Kidney epithelial cell (primary cell): ENCODE data around the gene TBC1D16. TPM values are rescaled to one million over a fixed set of nuclear protein-coding genes. Genes with fewer than 3 reads are reported as not detected.

Source experiments
- DNase-seq: peaks from one replicate; pipeline ENCODE4 v3.0.0-alpha.2; 2010; ENCODE audit warnings: low read depth
- H3K27me3 ChIP-seq: 2 replicates; pipeline ENCODE4 v1.6.0; 2011; ENCODE audit warnings: low read length; ENCODE audit not compliant: control insufficient read depth, insufficient read depth
- H3K36me3 ChIP-seq: 2 replicates; pipeline ENCODE4 v1.5.1; 2011; ENCODE audit warnings: low read length; ENCODE audit not compliant: control insufficient read depth, insufficient read depth
- H3K4me3 ChIP-seq: 2 replicates; pipeline ENCODE4 v1.5.1; 2011; ENCODE audit warnings: low read depth, mild to moderate bottlenecking, control low read depth, low read length
- CTCF ChIP-seq: IDR thresholded peaks from 2 replicates; pipeline ENCODE4 v1.5.1; 2011; ENCODE audit warnings: mild to moderate bottlenecking, moderate library complexity, low read length, control low read depth, inconsistent platforms; ENCODE audit not compliant: insufficient read depth, poor library complexity, severe bottlenecking
- total RNA-seq: library from RNA; depleted of rRNA; stranded (reverse); fragments of >200 nt; gene quantifications from 2 replicates; pipeline ENCODE4 v1.2.3, GENCODE V29; 2015

The TBC1D16 gene
- total RNA-seq, 1 donor from 2014 or later: 58.5 TPM

DNA sequence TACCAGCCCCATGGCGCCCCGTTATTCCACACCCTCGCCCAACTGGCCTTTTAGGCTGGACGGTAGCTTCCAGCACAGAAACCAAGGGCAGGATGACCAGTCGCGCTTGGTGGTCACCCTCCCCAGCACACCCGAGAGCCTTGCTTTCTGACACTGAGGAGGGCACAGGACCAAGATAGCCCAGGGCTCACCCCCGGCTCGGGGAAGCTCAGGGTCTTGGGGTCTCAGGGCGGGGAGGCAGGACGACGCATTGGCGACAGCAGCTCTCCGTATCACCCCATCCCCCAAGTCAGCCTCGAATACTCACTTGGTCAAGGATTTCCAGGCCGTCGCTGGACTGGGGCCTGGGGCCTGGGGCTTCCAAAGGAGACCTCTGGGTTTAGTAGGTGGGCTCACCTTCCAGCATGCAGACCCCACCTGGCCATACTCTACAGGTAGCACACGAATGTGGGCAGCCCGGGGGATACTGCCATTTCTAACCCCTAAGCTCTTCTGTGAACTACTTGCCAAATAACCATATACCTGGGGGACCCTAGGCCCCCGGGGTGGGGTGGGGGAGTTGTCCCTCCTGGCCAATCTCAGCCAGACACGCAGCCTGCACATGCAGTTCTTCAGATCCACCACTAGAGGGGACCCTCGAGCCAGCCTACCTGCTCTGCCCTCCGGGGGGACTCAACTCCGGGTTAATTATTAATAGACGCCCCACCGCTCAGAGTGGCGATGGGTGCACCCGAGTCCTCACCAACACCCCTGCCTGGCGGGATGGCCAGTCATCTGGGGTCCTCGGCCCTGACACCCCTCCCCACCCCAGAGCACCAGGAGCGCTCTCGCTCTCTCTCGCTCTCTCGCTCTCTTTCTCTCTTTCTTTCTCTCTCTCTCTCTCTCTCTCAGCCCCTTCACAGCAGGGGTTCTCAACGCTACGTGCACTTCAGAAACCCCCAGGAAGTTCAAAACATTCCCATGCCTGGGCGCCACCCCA, 30.0 kb downstream of the TBC1D16 start:
- DNase-seq: no peak
- no peaks in the 10 kb centered on the region for H3K27me3 ChIP-seq

DNA sequence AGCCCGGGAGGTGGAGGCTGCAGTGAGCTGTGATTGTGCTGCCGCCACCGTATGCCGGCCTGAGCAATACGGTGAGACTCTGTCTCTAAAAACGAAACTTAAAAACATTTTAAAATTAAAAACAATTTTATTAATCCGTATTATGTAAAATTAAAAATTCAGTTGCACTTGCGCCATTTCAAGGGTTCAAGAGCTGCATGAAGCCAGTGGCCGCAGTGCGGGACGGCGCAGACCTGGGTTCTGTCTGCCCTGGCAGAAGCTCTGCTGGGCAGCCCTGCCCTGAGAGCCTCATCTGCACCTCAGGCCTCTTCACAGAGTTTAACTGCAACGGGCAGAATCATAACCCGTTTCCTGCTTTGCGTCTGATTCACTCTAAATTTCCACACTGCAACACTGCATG, 31.7 kb downstream of the TBC1D16 start:
- H3K27me3 ChIP-seq: no peaks in the 10 kb centered on the region
- H3K4me3 ChIP-seq: no peak overlapping the region
- DNase-seq: no peak
- H3K36me3 ChIP-seq: no peaks in the 10 kb centered on the region
- TF ChIP-seq CTCF: no peak

More for the DNA sequence above, 30.0 kb downstream of the TBC1D16 start:
- Histone ChIP-seq H3K4me3 (peak overlapping the region; percentile 13), H3K36me3 (no peaks in the 10 kb centered on the region)
- peak; percentile 98 for TF ChIP-seq CTCF

DNA sequence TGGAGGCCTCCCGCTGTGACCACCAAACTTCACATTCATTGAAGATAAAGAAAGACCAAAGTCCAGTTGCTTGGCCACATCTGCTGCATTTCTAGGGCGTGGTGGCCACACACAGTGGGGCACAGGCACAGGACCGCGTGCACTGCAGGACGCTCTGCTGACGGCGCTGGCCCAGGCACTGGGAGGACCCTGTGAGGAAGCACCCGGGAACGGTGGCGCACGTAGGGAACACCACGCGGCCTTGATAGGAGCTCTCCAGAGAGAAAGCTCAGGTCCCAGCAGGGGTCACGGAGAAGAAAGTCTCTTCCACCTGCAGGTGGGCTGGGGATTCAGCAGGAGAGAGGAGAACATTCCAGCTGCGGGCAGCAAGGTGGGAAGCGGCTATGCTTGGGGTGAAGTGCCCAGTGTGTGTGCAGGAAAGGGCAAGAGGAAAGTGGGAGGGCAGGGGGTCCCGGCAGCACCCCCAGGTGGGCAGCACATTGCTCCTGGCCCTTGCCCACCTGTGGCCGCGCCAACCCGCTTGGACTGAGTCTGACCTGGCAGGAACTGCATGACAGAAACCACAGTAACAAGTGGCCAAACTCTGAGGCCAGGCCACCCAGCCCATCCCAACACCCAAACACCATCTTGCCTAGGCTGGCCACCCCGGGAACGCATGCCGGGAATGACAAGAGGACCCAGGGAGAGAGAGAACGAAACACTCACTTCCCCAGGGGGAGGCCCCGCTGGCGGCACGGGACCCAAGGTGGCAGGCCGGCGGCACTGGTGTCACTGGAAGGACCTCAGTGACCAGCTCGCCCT, 32.8 kb downstream of the TBC1D16 start:
- no peak for DNase-seq
- TF ChIP-seq CTCF: no peak
- Histone ChIP-seq H3K36me3 (no peaks in the 10 kb centered on the region), H3K4me3 (no peak overlapping the region), H3K27me3 (no peaks in the 10 kb centered on the region)

DNA sequence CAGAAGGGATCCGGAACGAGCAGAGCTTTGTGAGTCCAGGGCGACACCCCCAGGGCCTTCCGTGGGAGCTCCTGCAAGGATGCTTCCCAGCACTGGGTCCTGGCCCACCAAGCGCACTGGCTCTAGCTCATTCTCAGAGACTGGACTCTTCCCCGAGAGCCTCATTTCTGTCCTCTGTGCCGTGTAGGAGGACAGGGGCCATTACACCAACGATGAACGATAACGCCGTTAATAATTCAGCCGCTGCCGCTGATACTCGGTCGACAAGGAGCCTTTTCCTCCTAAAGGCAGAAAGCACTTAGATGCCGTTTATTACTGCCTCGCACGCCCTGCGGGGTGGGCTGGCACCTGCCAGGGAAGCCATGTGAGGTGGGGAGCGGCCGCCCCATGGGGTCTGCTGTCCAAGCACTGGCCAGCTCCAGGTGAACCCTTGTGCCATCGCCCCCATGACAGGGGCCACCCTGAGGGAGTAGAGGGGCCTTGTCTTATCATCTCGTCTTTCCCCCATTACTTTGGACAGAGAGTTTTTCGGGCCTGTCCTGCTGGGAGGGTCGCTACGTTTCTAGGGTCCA, 33.5 kb downstream of the TBC1D16 start:
- TF ChIP-seq CTCF: no peak
- Histone ChIP-seq H3K36me3 (no peaks in the 10 kb centered on the region), H3K27me3 (no peaks in the 10 kb centered on the region), H3K4me3 (no peak overlapping the region)
- no peak for DNase-seq

DNA sequence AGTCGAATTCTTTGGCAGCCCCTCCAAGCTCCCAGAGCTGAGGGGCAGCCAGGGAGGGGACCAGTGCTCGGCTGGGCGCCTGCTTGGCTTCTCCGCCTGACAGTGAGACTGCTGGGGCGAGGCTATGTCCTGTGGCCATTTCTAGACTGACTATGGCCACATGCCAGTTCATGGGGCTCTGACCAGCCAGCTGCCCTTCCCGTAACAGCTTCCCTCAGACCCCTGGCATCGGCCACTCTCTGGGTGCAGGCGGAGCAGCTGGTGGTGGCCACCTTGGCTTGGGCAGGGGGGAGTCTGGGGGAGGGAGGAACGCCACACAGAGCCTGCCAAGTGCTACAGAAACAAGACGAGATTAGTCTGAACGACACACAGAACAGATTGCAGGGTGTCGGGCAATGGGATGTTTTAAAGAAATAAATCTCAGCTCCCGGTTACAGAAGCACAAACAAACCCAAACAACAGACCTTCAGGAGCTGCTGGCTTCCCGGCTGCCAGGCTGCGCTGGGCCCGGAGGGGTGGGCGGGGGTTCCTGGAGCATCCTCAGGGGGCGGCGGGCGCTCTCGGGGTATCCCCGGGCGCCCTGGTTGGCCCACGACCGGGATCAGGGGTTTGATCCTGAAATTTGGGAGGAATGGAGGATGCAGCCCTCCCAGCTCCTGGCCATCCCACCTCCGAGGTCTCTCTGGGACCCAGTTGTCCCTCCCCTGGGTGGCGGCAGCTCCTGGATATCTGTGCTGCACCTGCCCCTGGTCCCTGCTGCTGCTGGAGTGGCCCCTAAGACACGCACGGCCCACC, 34.5 kb downstream of the TBC1D16 start:
- DNase-seq: no peak
- Histone ChIP-seq H3K36me3 (no peaks in the 10 kb centered on the region), H3K27me3 (no peaks in the 10 kb centered on the region), H3K4me3 (no peak overlapping the region)
- no peak for TF ChIP-seq CTCF
